Kidney epithelial cell (primary cell): ENCODE measurements around the gene GJC2. TPM values are rescaled to one million over a fixed set of nuclear protein-coding genes. Genes with fewer than 3 reads are reported as not detected.

Experiments used
- DNase-seq: peaks from one replicate; pipeline ENCODE4 v3.0.0-alpha.2; 2010; ENCODE audit warnings: low read depth
- H3K27me3 ChIP-seq: 2 replicates; pipeline ENCODE4 v1.6.0; 2011; ENCODE audit warnings: low read length; ENCODE audit not compliant: control insufficient read depth, insufficient read depth
- H3K36me3 ChIP-seq: 2 replicates; pipeline ENCODE4 v1.5.1; 2011; ENCODE audit warnings: low read length; ENCODE audit not compliant: control insufficient read depth, insufficient read depth
- H3K4me3 ChIP-seq: 2 replicates; pipeline ENCODE4 v1.5.1; 2011; ENCODE audit warnings: low read depth, mild to moderate bottlenecking, control low read depth, low read length
- CTCF ChIP-seq: IDR thresholded peaks from 2 replicates; pipeline ENCODE4 v1.5.1; 2011; ENCODE audit warnings: mild to moderate bottlenecking, moderate library complexity, low read length, control low read depth, inconsistent platforms; ENCODE audit not compliant: insufficient read depth, poor library complexity, severe bottlenecking
- total RNA-seq: library from RNA; depleted of rRNA; stranded (reverse); fragments of >200 nt; gene quantifications from 2 replicates; pipeline ENCODE4 v1.2.3, GENCODE V29; 2015

The GJC2 gene
- total RNA-seq, 1 donor from 2014 or later = 0.38 TPM

- DNase-seq = no peak
- Histone ChIP-seq H3K27me3 (no peaks in the 10 kb centered on the region), H3K36me3 (peaks cover 2% of the 10 kb centered on the region), H3K4me3 (no peak overlapping the region)
- TF ChIP-seq CTCF = no peak
Observed at GRCh38 chr1:228148935-228149405, 760 bp upstream of the GJC2 start.

DNA sequence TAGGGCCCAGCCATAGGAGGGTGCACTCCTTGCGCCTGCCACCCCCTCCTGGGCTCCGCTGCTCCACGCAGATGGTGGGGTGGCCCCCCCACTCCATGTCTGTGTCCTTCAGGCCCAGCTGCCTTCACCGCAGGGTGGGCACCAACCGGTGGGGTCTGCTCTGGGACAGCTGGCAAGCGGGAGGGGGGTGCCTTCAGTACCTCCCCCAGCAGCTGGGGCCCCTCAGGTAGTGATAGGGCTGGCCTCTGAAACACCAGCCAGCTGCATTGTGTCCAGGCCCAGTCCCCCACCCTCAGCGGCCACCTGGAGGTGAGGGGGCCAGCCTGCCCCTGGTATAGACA, 360 bp downstream of the GJC2 start:
- no peak for TF ChIP-seq CTCF
- no peak for DNase-seq
- Histone ChIP-seq H3K4me3 (no peak overlapping the region), H3K27me3 (no peaks in the 10 kb centered on the region), H3K36me3 (peaks cover 2% of the 10 kb centered on the region)

- Histone ChIP-seq H3K4me3 (no peak overlapping the region), H3K36me3 (peaks cover 1% of the 10 kb centered on the region), H3K27me3 (no peaks in the 10 kb centered on the region)
- DNase-seq = no peak
- TF ChIP-seq CTCF = no peak
Observed at GRCh38 chr1:228150461-228151179, 890 bp downstream of the GJC2 start.

DNA sequence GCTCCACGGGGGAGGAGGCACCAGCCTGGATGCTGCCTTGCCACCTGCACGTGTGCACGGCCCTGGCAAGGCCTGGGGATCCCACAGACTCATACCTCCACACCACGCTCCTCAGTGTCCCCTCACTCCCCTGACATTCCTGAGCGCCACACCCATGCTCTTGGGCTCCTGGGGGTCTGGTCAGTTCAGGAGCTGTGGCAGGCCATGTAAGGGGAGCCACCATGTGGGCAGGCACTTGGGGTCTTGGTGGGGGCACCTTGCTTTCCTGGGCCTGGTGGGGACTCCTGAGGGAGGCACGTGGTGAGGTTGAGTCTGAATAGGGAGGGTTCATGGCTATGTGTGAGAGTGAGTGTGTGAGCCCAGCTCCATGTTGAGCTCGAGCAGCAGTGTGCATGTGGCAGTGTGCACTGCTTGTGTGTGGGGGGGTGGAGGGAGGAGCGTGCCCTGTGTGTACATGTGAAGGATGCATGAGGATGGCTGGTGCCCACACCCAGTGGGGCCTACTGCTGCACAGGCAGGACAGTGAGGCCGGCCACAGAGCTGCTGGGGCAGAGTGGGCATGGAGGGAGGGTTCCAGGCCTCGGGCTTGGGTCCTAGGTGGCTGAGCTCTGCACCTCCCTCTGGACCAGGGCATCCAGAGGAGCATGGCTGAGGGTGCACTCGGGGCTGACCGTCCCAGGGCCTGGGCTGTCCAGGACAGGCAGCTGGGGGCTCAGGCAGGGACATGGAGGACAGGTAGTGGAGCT, 1.6 kb downstream of the GJC2 start:
- H3K4me3 ChIP-seq = no peak overlapping the region
- H3K36me3 ChIP-seq = peaks cover under 1% of the 10 kb centered on the region
- H3K27me3 ChIP-seq = no peaks in the 10 kb centered on the region
- TF ChIP-seq CTCF = no peak
- no peak for DNase-seq

- no peak for DNase-seq
- H3K4me3 ChIP-seq = no peak overlapping the region
- H3K27me3 ChIP-seq = peaks cover 8% of the 10 kb centered on the region
- TF ChIP-seq CTCF = no peak
- H3K36me3 ChIP-seq = no peaks in the 10 kb centered on the region
Observed at GRCh38 chr1:228152097-228152917, 2.6 kb downstream of the GJC2 start.
